ENCODE results near the gene OTUD3.

OTUD3 gene

DNA sequence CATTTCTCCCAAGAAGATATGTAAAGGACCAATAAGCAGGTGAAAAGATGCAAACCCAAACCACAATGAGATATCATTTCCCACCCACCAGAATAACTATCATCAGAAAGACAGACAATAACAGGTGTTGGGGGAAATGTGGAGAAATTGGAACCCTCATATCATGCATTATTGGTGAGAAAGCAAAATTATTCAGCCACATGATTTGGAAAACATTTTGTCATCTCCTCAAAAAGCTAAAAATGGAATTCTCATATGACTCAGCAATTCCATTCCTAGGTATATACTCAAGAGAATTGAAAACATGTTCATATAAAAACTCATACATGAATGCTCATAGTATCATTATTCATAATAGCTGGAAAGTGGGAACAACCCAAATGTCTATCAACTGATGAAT is 42.0 kb upstream of the OTUD3 start:
- no peaks in the 10 kb centered on the region for H3F3A ChIP-seq (ENCODE audit: insufficient read depth)
- H3K4me2 ChIP-seq (ENCODE audit: low read depth, low read length, poor library complexity, severe bottlenecking) = no peak overlapping the region
- no peaks in the 10 kb centered on the region for H3K79me2 ChIP-seq (ENCODE audit: insufficient read depth, low read length)
- no peak for TF ChIP-seq EZH2phosphoT487 (conservative IDR thresholded peaks at IDR 0.05; ENCODE audit: low read length)
- TF ChIP-seq, protein P1, sequence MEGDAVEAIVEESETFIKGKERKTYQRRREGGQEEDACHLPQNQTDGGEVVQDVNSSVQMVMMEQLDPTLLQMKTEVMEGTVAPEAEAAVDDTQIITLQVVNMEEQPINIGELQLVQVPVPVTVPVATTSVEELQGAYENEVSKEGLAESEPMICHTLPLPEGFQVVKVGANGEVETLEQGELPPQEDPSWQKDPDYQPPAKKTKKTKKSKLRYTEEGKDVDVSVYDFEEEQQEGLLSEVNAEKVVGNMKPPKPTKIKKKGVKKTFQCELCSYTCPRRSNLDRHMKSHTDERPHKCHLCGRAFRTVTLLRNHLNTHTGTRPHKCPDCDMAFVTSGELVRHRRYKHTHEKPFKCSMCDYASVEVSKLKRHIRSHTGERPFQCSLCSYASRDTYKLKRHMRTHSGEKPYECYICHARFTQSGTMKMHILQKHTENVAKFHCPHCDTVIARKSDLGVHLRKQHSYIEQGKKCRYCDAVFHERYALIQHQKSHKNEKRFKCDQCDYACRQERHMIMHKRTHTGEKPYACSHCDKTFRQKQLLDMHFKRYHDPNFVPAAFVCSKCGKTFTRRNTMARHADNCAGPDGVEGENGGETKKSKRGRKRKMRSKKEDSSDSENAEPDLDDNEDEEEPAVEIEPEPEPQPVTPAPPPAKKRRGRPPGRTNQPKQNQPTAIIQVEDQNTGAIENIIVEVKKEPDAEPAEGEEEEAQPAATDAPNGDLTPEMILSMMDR (IDR thresholded peaks at IDR 0.05; ENCODE audit: insufficient read depth, low read length, poor library complexity, severe bottlenecking) = no peak
- H3K27ac ChIP-seq (ENCODE audit: low read depth, low read length) = no peak overlapping the region
- no peak overlapping the region for H3K9ac ChIP-seq (ENCODE audit: low read length)
- H3K36me3 ChIP-seq (ENCODE audit: low read length) = no peaks in the 10 kb centered on the region
- no peak overlapping the region for H3K4me3 ChIP-seq (ENCODE audit: insufficient read depth, low read length, poor library complexity, severe bottlenecking)
- no peaks in the 10 kb centered on the region for H3K27me3 ChIP-seq (ENCODE audit: low read length)
- H3K9me3 ChIP-seq (ENCODE audit: insufficient read depth, low read length) = no peaks in the 10 kb centered on the region
- no peaks in the 10 kb centered on the region for H4K20me1 ChIP-seq (ENCODE audit: low read depth, low read length)
- no peaks in the 10 kb centered on the region for H3K9me2 ChIP-seq (replicated peaks; ENCODE audit: insufficient read depth, low read length)
- no peak overlapping the region for H2AFZ ChIP-seq (ENCODE audit: low read depth, low read length, severe bottlenecking)

DNA sequence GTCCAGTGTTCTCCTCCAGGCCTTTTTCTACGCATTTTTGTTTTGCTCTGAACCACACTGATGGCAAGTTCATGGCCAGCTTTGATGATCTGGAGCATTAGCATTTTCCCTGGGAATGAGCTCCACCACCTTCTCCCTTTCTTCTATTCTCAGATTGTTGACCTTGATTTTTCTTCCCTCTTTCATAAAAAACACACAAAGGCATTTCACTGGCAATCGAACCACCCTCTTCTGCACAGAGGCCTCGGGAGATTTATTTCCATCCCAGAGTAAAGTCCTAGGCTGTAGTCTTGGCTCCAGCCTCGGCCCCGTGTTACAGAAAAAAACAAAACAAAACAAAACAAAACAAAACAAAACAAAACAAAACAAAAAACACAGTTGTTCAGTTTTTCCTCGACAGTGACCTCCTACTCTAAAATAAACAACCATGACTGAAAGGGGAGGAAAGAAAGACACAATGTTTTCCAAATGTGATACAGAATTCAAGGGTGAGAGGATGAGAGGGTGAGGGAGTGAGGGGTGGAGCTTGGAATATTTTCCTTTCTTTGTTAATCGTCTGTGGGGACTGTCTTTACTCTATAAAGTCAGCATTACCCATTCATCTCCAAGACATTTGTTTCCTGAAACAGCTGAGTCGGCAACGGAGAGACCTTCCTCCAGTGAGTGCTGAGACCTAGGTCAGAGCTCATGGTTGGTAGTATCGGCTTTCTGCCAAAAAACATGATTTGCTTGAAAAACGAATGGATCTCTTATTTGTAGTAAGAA is 37.3 kb upstream of the OTUD3 start:
- no peak overlapping the region for H3K4me3 ChIP-seq (ENCODE audit: insufficient read depth, low read length, poor library complexity, severe bottlenecking)
- H3F3A ChIP-seq (ENCODE audit: insufficient read depth) = no peaks in the 10 kb centered on the region
- no peak overlapping the region for H3K27ac ChIP-seq (ENCODE audit: low read depth, low read length)
- no peaks in the 10 kb centered on the region for H4K20me1 ChIP-seq (ENCODE audit: low read depth, low read length)
- H3K9ac ChIP-seq (ENCODE audit: low read length) = no peak overlapping the region
- no peaks in the 10 kb centered on the region for H3K9me2 ChIP-seq (replicated peaks; ENCODE audit: insufficient read depth, low read length)
- no peaks in the 10 kb centered on the region for H3K27me3 ChIP-seq (ENCODE audit: low read length)
- no peak overlapping the region for H2AFZ ChIP-seq (ENCODE audit: low read depth, low read length, severe bottlenecking)
- H3K79me2 ChIP-seq (ENCODE audit: insufficient read depth, low read length) = no peaks in the 10 kb centered on the region
- no peaks in the 10 kb centered on the region for H3K36me3 ChIP-seq (ENCODE audit: low read length)
- H3K9me3 ChIP-seq (ENCODE audit: insufficient read depth, low read length) = no peaks in the 10 kb centered on the region
- no peak overlapping the region for H3K4me2 ChIP-seq (ENCODE audit: low read depth, low read length, poor library complexity, severe bottlenecking)
- no peak for TF ChIP-seq EZH2phosphoT487 (conservative IDR thresholded peaks at IDR 0.05; ENCODE audit: low read length)
- TF ChIP-seq, protein P1 (IDR thresholded peaks at IDR 0.05; ENCODE audit: insufficient read depth, low read length, poor library complexity, severe bottlenecking) = no peak

DNA sequence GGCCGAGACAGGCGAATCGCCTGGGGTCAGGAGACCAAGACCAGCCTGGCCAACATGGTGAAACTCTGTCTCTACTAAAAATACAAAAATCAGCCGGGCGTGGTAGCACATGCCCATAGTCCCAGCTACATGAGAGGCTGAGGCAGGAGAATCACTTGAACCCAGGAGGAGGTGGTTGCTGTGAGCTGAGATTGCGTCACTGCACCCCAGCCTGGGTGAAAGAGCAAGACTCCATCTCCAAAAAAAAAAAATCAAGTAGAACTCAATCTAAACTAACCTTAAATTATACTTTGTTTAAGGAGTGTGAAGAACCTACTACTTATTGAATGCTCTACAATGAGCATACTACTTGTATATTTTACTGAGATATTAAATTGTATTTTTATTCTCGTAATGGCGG is 36.6 kb upstream of the OTUD3 start:
- H3K9me2 ChIP-seq (replicated peaks; ENCODE audit: insufficient read depth, low read length) = no peaks in the 10 kb centered on the region
- no peaks in the 10 kb centered on the region for H3F3A ChIP-seq (ENCODE audit: insufficient read depth)
- no peaks in the 10 kb centered on the region for H3K79me2 ChIP-seq (ENCODE audit: insufficient read depth, low read length)
- H3K4me3 ChIP-seq (ENCODE audit: insufficient read depth, low read length, poor library complexity, severe bottlenecking) = no peak overlapping the region
- H3K9me3 ChIP-seq (ENCODE audit: insufficient read depth, low read length) = no peaks in the 10 kb centered on the region
- H2AFZ ChIP-seq (ENCODE audit: low read depth, low read length, severe bottlenecking) = no peak overlapping the region
- TF ChIP-seq, protein P1 (IDR thresholded peaks at IDR 0.05; ENCODE audit: insufficient read depth, low read length, poor library complexity, severe bottlenecking) = no peak
- no peak for TF ChIP-seq EZH2phosphoT487 (conservative IDR thresholded peaks at IDR 0.05; ENCODE audit: low read length)
- no peaks in the 10 kb centered on the region for H4K20me1 ChIP-seq (ENCODE audit: low read depth, low read length)
- H3K4me2 ChIP-seq (ENCODE audit: low read depth, low read length, poor library complexity, severe bottlenecking) = no peak overlapping the region
- no peak overlapping the region for H3K9ac ChIP-seq (ENCODE audit: low read length)
- no peaks in the 10 kb centered on the region for H3K27me3 ChIP-seq (ENCODE audit: low read length)
- no peaks in the 10 kb centered on the region for H3K36me3 ChIP-seq (ENCODE audit: low read length)
- H3K27ac ChIP-seq (ENCODE audit: low read depth, low read length) = no peak overlapping the region
